ENCODE results near the gene GNG7.

The GNG7 gene

GRCh38 chr19:2604747-2605329 lies 97.7 kb downstream of the GNG7 start:
- H4K20me1 ChIP-seq (ENCODE audit: insufficient read depth, low read length) = no peaks in the 10 kb centered on the region
- peaks cover 16% of the 10 kb centered on the region for H3K4me1 ChIP-seq (ENCODE audit: insufficient read depth, low read length)
- H2AFZ ChIP-seq (ENCODE audit: low read depth, low read length) = no peak overlapping the region

DNA sequence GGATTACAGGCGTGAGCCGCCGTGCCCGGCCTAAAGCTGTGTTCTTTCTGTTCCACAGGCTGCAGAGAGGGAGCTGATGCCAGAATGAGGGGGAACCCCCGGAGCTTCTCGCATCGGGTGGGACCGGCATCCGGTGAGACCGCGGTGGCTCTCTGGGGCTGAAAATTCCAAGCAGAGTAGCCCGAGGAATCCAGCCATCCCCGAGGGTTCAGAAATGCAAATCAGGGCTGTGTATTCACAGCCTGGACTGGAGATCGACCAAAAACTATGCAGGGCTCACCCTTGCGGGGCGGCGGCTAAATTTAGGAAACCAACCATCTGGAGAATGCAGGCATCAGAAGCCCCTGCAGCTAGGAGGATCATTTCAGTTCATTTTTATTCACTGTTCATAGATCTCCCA lies 99.2 kb downstream of the GNG7 start:
- no peaks in the 10 kb centered on the region for H3K9me3 ChIP-seq (ENCODE audit: insufficient read depth, low read length, severe bottlenecking)
- TF ChIP-seq CTCF (IDR thresholded peaks at IDR 0.05; ENCODE audit: borderline replicate concordance, extremely low read depth, low read length, poor library complexity, severe bottlenecking) = no peak
- no peak for TF ChIP-seq EZH2 (IDR thresholded peaks at IDR 0.05; ENCODE audit: borderline replicate concordance, low read depth, low read length, severe bottlenecking)
- no peaks in the 10 kb centered on the region for H3K27me3 ChIP-seq (ENCODE audit: insufficient read depth, low read length, poor library complexity)
- H3K79me2 ChIP-seq (ENCODE audit: insufficient read depth, low read length) = no peaks in the 10 kb centered on the region
- H4K20me1 ChIP-seq (ENCODE audit: insufficient read depth, low read length) = no peaks in the 10 kb centered on the region
- H3K4me3 ChIP-seq (ENCODE audit: low read depth in 1 of 2, low read length in 2 of 2) = no peak overlapping the region
- no peak for DNase-seq
- no peaks in the 10 kb centered on the region for H3K36me3 ChIP-seq (ENCODE audit: insufficient read depth, low read length)
- no peak overlapping the region for H2AFZ ChIP-seq (ENCODE audit: low read depth, low read length)
- peaks cover 30% of the 10 kb centered on the region for H3K4me1 ChIP-seq (ENCODE audit: insufficient read depth, low read length)
- no peak for ATAC-seq (ENCODE audit: insufficient read depth, low read depth)
- no peak overlapping the region for H3K9ac ChIP-seq (ENCODE audit: low read depth, low read length)
- H3K27ac ChIP-seq (ENCODE audit: low read length) = no peak overlapping the region
- H3K4me2 ChIP-seq (ENCODE audit: insufficient read depth, low read length) = no peak overlapping the region

More at GRCh38 chr19:2604747-2605329, 97.7 kb downstream of the GNG7 start:
- H3K9ac ChIP-seq (ENCODE audit: low read depth, low read length) = no peak overlapping the region
- H3K36me3 ChIP-seq (ENCODE audit: insufficient read depth, low read length) = no peaks in the 10 kb centered on the region
- no peak for ATAC-seq (ENCODE audit: insufficient read depth, low read depth)
- H3K9me3 ChIP-seq (ENCODE audit: insufficient read depth, low read length, severe bottlenecking) = no peaks in the 10 kb centered on the region
- H3K27me3 ChIP-seq (ENCODE audit: insufficient read depth, low read length, poor library complexity) = no peaks in the 10 kb centered on the region
- H3K27ac ChIP-seq (ENCODE audit: low read length) = no peak overlapping the region
- no peak overlapping the region for H3K4me3 ChIP-seq (ENCODE audit: low read depth in 1 of 2, low read length in 2 of 2)
- TF ChIP-seq EZH2 (IDR thresholded peaks at IDR 0.05; ENCODE audit: borderline replicate concordance, low read depth, low read length, severe bottlenecking) = no peak
- TF ChIP-seq CTCF (IDR thresholded peaks at IDR 0.05; ENCODE audit: borderline replicate concordance, extremely low read depth, low read length, poor library complexity, severe bottlenecking) = no peak
- H3K4me2 ChIP-seq (ENCODE audit: insufficient read depth, low read length) = no peak overlapping the region
- DNase-seq = no peak
- no peaks in the 10 kb centered on the region for H3K79me2 ChIP-seq (ENCODE audit: insufficient read depth, low read length)

GRCh38 chr19:2602391-2603181 lies 99.9 kb downstream of the GNG7 start:
- TF ChIP-seq CTCF (IDR thresholded peaks at IDR 0.05; ENCODE audit: borderline replicate concordance, extremely low read depth, low read length, poor library complexity, severe bottlenecking) (no peak), EZH2 (IDR thresholded peaks at IDR 0.05; ENCODE audit: borderline replicate concordance, low read depth, low read length, severe bottlenecking) (no peak)
- Histone ChIP-seq H3K79me2 (ENCODE audit: insufficient read depth, low read length) (no peaks in the 10 kb centered on the region), H3K4me3 (ENCODE audit: low read depth in 1 of 2, low read length in 2 of 2) (no peak overlapping the region), H3K9me3 (ENCODE audit: insufficient read depth, low read length, severe bottlenecking) (no peaks in the 10 kb centered on the region), H3K27me3 (ENCODE audit: insufficient read depth, low read length, poor library complexity) (no peaks in the 10 kb centered on the region), H3K4me1 (ENCODE audit: insufficient read depth, low read length) (peaks cover 27% of the 10 kb centered on the region), H3K36me3 (ENCODE audit: insufficient read depth, low read length) (no peaks in the 10 kb centered on the region), H4K20me1 (ENCODE audit: insufficient read depth, low read length) (no peaks in the 10 kb centered on the region), H3K4me2 (ENCODE audit: insufficient read depth, low read length) (no peak overlapping the region), H3K27ac (ENCODE audit: low read length) (no peak overlapping the region), H3K9ac (ENCODE audit: low read depth, low read length) (no peak overlapping the region), H2AFZ (ENCODE audit: low read depth, low read length) (no peak overlapping the region)
- ATAC-seq (ENCODE audit: insufficient read depth, low read depth) (no peak), DNase-seq (no peak)
